Liver (tissue), 9 donors: Measurements from ENCODE around the gene DEGS1. TPM values are rescaled to one million over a fixed set of nuclear protein-coding genes. Genes with fewer than 3 reads are reported as not detected.

Source experiments
- DNase-seq: peaks from one replicate; pipeline ENCODE4 v3.0.0-alpha.2; 2017; ENCODE audit warnings: low spot score
- H3K27ac ChIP-seq, 2 donors: one replicate each; pipeline ENCODE4 v1.7.0; 2013; ENCODE audit warnings: inconsistent platforms in 2 of 2, low read length in 2 of 2, control low read depth in 1 of 2, low read depth in 1 of 2, mild to moderate bottlenecking in 1 of 2
- H3K27me3 ChIP-seq, 4 donors: one replicate each; pipeline versions ENCODE4 v1.6.1 to v1.7.0; 2013; ENCODE audit warnings: low read length in 3 of 4, inconsistent platforms in 1 of 4, mild to moderate bottlenecking in 1 of 4, moderate library complexity in 1 of 4; ENCODE audit not compliant: control insufficient read depth in 4 of 4, insufficient read depth in 4 of 4
- H3K36me3 ChIP-seq, 4 donors: one replicate each; pipeline versions ENCODE4 v1.6.1 to v1.7.0; 2013; ENCODE audit warnings: low read length in 3 of 4, mild to moderate bottlenecking in 3 of 4, low read depth in 1 of 4, moderate library complexity in 1 of 4; ENCODE audit not compliant: control insufficient read depth in 4 of 4, insufficient read depth in 3 of 4
- H3K4me1 ChIP-seq, 4 donors: one replicate each; pipeline versions ENCODE4 v1.6.1 to v1.7.0; 2013; ENCODE audit warnings: low read length in 3 of 4, mild to moderate bottlenecking in 3 of 4, moderate library complexity in 1 of 4; ENCODE audit not compliant: control insufficient read depth in 4 of 4, insufficient read depth in 4 of 4
- H3K4me3 ChIP-seq, 3 donors: one replicate each; pipeline versions ENCODE4 v1.6.1 to v1.7.0; 2013; ENCODE audit warnings: low read length in 3 of 3, control low read depth in 1 of 3, low read depth in 1 of 3, mild to moderate bottlenecking in 1 of 3
- H3K9ac ChIP-seq, 2 donors: one replicate each; pipeline ENCODE4 v1.7.0; 2013; ENCODE audit warnings: low read length in 2 of 2, mild to moderate bottlenecking in 2 of 2, moderate library complexity in 2 of 2, control low read depth in 1 of 2, low read depth in 1 of 2
- H3K9me3 ChIP-seq, 4 donors: one replicate each; pipeline versions ENCODE4 v1.6.1 to v1.7.0; 2013; ENCODE audit warnings: low read length in 3 of 4; ENCODE audit not compliant: control insufficient read depth in 4 of 4
- ATF3 ChIP-seq: IDR thresholded peaks from 2 replicates; pipeline ENCODE4 v1.6.1; 2016; ENCODE audit warnings: antibody characterized with exemption
- CTCF ChIP-seq: fragments of 150-350 bp; IDR thresholded peaks from 2 replicates; pipeline ENCODE4 v1.5.1; 2017; ENCODE audit warnings: improper control_type of control experiment, low read depth, low read length; ENCODE audit not compliant: missing input control
- EGR1 ChIP-seq, 2 donors: IDR thresholded peaks; 2 replicates each; pipeline ENCODE4 v1.6.1; 2016 to 2018; ENCODE audit warnings: antibody characterized with exemption in 2 of 2, low read depth in 2 of 2
- FOXA1 ChIP-seq: IDR thresholded peaks from 2 replicates; pipeline ENCODE4 v1.6.1; 2016; ENCODE audit warnings: antibody characterized with exemption
- FOXA2 ChIP-seq: IDR thresholded peaks from 2 replicates; pipeline ENCODE4 v1.6.1; 2016; ENCODE audit warnings: antibody characterized with exemption
- GABPA ChIP-seq, 2 donors: IDR thresholded peaks in 1 of 2; conservative IDR thresholded peaks in 1 of 2; 2 replicates each; pipeline ENCODE4 v1.6.1; 2016; ENCODE audit warnings: antibody characterized with exemption in 2 of 2, mild to moderate bottlenecking in 1 of 2, moderate library complexity in 1 of 2
- HNF4A ChIP-seq, 2 donors: conservative IDR thresholded peaks; 2 replicates each; pipeline ENCODE4 v1.6.1; 2016; ENCODE audit warnings: antibody characterized with exemption in 2 of 2, mild to moderate bottlenecking in 2 of 2
- HNF4G ChIP-seq: IDR thresholded peaks from 2 replicates; pipeline ENCODE4 v1.6.1; 2016; ENCODE audit warnings: antibody characterized with exemption
- JUND ChIP-seq, 2 donors: IDR thresholded peaks; 2 replicates each; pipeline ENCODE4 v1.6.1; 2016; ENCODE audit warnings: antibody characterized with exemption in 2 of 2
- MAX ChIP-seq: IDR thresholded peaks from 2 replicates; pipeline ENCODE4 v1.6.1; 2016; ENCODE audit warnings: antibody characterized with exemption
- NR2F2 ChIP-seq: IDR thresholded peaks from 2 replicates; pipeline ENCODE4 v1.6.1; 2016; ENCODE audit warnings: antibody characterized with exemption
- RAD21 ChIP-seq, 2 donors: IDR thresholded peaks; 2 replicates each; pipeline ENCODE4 v1.6.1; 2016; ENCODE audit warnings: antibody characterized with exemption in 2 of 2, mild to moderate bottlenecking in 2 of 2
- REST ChIP-seq: IDR thresholded peaks from 2 replicates; pipeline ENCODE4 v1.6.1; 2016; ENCODE audit warnings: antibody characterized with exemption, mild to moderate bottlenecking
- RXRA ChIP-seq, 2 donors: IDR thresholded peaks; 2 replicates each; pipeline ENCODE4 v1.6.1; 2017 to 2018; ENCODE audit warnings: antibody characterized with exemption in 2 of 2, mild to moderate bottlenecking in 1 of 2
- SP1 ChIP-seq: IDR thresholded peaks from 2 replicates; pipeline ENCODE4 v1.6.1; 2018; ENCODE audit warnings: antibody characterized with exemption, mild to moderate bottlenecking
- TAF1 ChIP-seq: conservative IDR thresholded peaks from 2 replicates; pipeline ENCODE4 v1.6.1; 2016; ENCODE audit warnings: antibody characterized with exemption, mild to moderate bottlenecking
- YY1 ChIP-seq: IDR thresholded peaks from 2 replicates; pipeline ENCODE4 v1.6.1; 2016; ENCODE audit warnings: antibody characterized with exemption, mild to moderate bottlenecking
- ZBTB33 ChIP-seq: IDR thresholded peaks from 2 replicates; pipeline ENCODE4 v1.6.1; 2016; ENCODE audit warnings: antibody characterized with exemption
- WGBS: extraction: QIAGEN DNeasy Blood & Tissue Kit; methylation state at CpG from one replicate; pipeline ENCODE4 v1.1.7; 2013; 5-methylcytosine and 5-hydroxymethylcytosine counted together
- polyA plus RNA-seq, 2 donors: library from polyadenylated mRNA; stranded (reverse) in 1 of 2; unstranded in 1 of 2; fragments of 200-250 nt in 1 of 2; fragments of >200 nt in 1 of 2; fragmentation: Nextera tagmentation in 1 of 2; extraction: Ambion mirVana in 1 of 2; gene quantifications; one replicate each; pipeline versions ENCODE4 v1.2.1 to v1.2.3, GENCODE V29; 2013 to 2015
- total RNA-seq, 2 donors: library from RNA; depleted of rRNA; stranded (reverse); fragments of >200 nt; gene quantifications; one replicate each; pipeline ENCODE4 v1.2.3, GENCODE V29; 2014
- donor health status: healthy.
- donor health status: healthy.
- donor health status: healthy.
- donor health status: healthy.
- donor health status: healthy.

Gene DEGS1
- total and polyA plus RNA-seq, 4 donors, result 21.7 to 26.7 (median 22.6) TPM

- H3K4me3 ChIP-seq, result no peak overlapping the region
These were observed 14.1 kb upstream of the DEGS1 start for GRCh38 chr1:224168859-224169380.

More at GRCh38 chr1:224168859-224169380, 14.1 kb upstream of the DEGS1 start:
- Histone ChIP-seq H3K36me3 (no peaks in the 10 kb centered on the region), H3K4me1 (peaks cover 0 to 4% (median 1%) of the 10 kb centered on the region in 4 donors), H3K27ac (peak overlapping the region; percentile 9 to 57), H3K27me3 (no peaks in the 10 kb centered on the region), H3K9ac (no peak overlapping the region), H3K9me3 (no peaks in the 10 kb centered on the region)
- peak; percentile 20 for TF ChIP-seq ATF3
- TF ChIP-seq HNF4G, result no peak
- no peak for TF ChIP-seq NR2F2
- TF ChIP-seq RXRA (IDR thresholded peaks at IDR 0.05), result peak; percentile 51 to 73
- TF ChIP-seq FOXA1, result no peak
- peak; percentile 22 for TF ChIP-seq SP1
- no peak for TF ChIP-seq ZBTB33
- TF ChIP-seq EGR1 (IDR thresholded peaks at IDR 0.05; ENCODE audit: low read depth in 2 of 2), result no peak
- peak; percentile 16 for TF ChIP-seq REST
- TF ChIP-seq TAF1, result no peak
- peak; percentile 77 to 84 for TF ChIP-seq JUND (IDR thresholded peaks at IDR 0.05)
- no peak for TF ChIP-seq FOXA2
- TF ChIP-seq GABPA (IDR thresholded peaks at IDR 0.05 in 1 of 2, conservative IDR thresholded peaks at IDR 0.05 in 1 of 2), result no peak
- peak; percentile 23 to 27 for TF ChIP-seq HNF4A (conservative IDR thresholded peaks at IDR 0.05)
- TF ChIP-seq YY1, result peak; percentile 42
- TF ChIP-seq RAD21 (IDR thresholded peaks at IDR 0.05), result peak in 1 of 2 donors; percentile 31
- TF ChIP-seq CTCF, result no peak
- no peak for TF ChIP-seq MAX
- DNase-seq, result no peak
- 40% methylated on average over 5 of the region's 5 CpGs for WGBS
